Activated CD4-positive, CD25-positive, alpha-beta regulatory T cell treated with anti-CD3 and anti-CD28 coated beads, Interleukin-2, amount 50 U/mL, for 16 hours (primary cell): ENCODE results near the gene ZNF23.

Experiments
- DNase-seq: peaks from one replicate; pipeline ENCODE4 v3.0.0-alpha.2; 2020; ENCODE audit warnings: low read depth, low spot score

Gene ZNF23

DNA sequence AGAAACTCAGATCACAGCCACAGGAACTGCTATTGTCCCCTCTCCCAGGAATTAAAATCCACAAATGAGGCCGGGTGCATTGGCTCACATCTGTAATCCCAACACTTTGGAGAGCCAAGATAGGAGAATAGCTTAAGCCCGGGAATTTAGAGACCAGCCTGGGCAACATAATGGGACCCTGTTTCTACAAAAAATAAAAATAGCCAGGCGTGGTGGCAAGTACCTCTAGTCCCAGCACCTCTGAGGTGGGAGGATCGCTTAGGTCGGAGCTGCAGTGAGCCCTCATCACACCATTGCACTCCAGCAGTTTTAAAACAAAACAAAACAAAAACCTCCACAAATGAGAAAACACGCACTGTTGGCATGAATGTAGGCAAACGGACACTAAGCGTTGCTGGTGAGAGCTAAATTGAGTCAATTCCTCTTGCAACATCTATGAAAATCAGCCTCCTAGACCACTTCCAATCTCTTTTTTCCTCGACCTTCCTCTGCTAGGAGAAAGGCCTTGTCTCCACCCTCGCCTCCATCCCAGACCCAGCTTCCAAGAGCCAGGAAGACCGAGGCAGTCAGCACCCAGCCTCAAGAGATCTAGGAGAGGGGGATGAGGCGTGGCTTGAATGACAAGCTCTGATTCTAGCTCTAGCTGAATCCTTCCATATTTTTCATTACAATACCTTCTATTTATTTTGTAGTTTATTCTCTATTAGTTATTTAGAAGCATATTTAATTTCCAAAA lies 35.0 kb downstream of the ZNF23 start:
- DNase-seq: no peak

DNA sequence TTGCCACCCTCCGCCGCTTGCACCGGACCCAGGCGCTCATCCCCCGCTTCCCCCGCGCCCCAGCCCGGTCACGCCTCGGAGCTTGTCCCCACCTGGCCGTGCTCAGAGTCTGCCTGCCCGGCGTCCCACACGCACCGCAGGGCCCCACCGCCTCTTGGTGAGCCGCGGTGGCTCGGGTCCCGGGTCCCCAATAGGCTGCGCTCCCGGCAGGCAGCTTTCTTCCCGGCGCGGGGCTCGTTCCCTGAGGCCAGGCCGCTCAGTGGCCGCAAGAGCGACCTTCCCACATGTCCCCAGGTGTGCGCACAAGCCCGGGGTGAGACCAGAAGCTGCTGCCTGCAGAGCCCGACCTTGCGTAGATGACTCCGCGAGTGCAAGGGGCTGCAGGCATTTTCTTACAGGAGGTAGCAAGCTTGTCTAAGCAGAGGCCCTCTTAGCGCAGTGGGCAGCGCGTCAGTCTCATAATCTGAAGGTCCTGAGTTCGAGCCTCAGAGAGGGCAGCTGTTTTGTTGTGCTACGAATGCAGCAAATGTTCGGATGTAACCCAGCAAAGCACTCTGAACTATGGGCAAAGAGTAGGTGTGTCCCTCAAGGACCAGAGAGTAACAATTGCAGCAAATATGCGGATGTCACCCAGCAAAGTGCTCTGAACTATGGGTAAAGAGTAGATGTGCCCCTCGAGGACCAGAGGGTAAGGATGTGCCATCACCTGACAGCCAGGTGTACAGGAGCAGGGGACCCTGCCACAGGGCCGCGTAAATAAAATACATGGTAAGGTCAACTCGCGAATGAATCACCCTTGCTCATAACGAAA lies 35.8 kb downstream of the ZNF23 start:
- no peak for DNase-seq

- no peak for DNase-seq
Observed at GRCh38 chr16:71425746-71426068, 36.3 kb downstream of the ZNF23 start.

DNA sequence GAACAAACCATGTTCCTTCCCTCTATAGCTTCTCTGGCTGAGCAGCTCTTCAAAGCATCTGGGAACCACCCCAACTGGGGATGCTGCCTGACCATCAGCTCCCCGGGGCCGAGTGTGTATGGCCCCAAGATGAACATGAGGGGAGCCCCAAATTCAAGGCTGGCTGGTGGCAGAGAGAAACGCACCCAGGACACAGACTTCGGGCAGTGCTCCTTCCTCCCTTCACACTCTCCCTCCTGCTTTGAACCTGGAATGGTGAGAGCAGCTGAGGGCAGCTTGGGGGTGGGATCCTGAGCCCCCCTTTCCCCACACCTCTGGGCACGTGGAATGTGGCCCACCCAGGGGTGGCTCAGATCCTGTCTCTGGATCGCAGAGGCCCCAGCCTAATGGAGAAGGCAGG lies 37.4 kb downstream of the ZNF23 start:
- DNase-seq: no peak

DNA sequence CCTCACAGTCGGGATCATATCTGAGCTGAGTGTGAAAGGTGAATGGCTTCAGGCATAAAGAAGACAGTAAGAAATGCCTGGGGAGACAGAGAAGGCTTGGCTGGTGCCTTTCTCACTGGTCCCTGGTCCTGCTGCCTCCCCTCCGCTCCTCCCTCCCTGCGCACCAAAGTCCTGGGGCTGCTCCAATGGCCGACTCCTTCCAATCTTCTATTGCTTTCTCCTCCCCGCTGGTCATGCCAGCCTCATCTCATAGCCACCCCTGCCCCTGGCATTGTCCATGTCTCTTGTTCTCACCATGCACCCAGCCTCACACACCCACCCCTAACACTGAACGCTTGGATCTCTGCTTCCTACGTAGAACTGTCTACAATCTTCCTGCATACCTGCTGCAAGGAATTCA lies 38.2 kb downstream of the ZNF23 start:
- no peak for DNase-seq

DNA sequence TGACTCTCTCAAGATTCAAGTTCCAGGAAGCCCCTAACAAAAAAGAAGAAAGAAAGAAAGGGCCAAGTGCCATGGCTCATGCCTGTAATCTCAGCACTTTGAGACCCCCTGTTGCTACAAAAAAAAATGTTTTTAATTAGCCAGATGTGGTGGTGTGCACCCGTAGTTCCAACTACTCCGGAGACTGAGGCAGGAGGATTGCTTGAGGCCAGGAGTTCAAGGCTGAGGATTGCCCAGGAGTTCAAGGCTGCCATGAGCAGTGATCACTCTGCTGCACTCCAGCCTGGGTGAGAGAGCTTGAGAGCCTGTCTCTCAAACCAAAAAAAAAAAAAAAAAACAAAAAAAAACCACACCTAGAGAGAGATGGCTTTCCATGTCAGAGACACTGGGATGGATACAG lies 39.0 kb downstream of the ZNF23 start:
- DNase-seq: no peak

- DNase-seq: no peak
Observed at GRCh38 chr16:71421911-71422310, 40.1 kb downstream of the ZNF23 start.

DNA sequence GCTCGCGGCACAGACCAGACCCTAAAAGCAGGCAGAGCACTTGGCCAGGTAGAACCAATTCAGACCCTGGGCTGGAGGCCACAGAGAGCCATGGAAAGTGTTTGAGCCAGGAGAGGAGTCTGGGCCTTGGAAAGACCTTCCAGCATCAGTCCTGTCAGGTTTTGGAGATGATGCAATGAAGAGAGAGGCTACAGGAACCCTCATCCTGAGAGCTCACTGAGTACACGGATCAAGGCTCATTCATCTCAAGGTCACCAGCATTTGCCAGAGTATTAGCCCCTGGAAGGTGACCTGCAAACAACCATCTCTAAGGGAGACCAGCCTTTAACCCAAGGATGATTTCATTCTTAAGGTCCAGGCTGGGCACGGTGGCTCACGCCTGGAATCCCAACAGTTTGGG lies 48.0 kb downstream of the ZNF23 start:
- no peak for DNase-seq

- DNase-seq: no peak
Observed at GRCh38 chr16:71413341-71413740, 48.7 kb downstream of the ZNF23 start.

DNA sequence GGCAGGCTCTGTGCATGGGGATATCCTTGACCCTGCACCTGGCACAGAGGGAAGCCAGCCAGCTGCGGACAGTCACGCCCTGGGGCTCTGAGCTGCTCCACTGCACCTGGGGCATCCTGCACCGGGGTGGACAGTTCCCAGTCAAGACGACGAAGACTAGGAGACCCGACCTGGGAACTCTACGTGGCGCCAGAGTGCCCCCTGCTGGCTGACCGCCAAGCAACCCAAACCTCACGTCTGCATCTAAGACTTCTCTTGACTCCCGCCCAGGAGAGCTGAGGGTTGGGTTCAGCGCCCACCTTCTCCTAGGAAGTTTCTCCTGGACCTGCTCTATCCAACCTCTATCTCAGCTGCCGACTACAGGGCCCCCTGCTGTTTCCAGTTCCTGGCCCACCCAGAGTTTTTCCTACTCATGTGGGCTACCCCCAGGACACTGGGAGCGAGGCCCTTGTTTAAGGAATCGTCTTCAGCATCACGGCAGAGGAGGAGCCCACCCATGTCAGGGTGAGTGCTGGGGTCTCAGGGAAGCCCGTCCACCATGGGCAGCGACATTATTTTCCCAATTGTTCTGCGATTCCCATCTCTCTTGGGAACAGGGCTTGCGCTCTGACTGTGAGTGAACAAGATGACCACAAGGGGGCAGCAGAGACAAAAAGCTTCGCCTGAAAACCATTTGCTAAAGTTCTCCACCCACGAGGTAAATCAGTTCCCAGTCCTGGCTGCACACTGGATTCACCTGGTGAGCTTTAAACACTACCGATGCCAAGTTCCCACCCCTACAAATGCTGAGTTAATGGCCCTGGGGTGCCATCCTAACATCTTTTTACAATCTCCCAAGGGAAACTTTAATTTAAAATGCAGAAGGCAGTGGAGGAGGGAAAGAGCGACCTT lies 49.5 kb downstream of the ZNF23 start:
- peak; percentile 45 for DNase-seq

- DNase-seq: no peak
Observed at GRCh38 chr16:71410146-71410545, 51.9 kb downstream of the ZNF23 start.

DNA sequence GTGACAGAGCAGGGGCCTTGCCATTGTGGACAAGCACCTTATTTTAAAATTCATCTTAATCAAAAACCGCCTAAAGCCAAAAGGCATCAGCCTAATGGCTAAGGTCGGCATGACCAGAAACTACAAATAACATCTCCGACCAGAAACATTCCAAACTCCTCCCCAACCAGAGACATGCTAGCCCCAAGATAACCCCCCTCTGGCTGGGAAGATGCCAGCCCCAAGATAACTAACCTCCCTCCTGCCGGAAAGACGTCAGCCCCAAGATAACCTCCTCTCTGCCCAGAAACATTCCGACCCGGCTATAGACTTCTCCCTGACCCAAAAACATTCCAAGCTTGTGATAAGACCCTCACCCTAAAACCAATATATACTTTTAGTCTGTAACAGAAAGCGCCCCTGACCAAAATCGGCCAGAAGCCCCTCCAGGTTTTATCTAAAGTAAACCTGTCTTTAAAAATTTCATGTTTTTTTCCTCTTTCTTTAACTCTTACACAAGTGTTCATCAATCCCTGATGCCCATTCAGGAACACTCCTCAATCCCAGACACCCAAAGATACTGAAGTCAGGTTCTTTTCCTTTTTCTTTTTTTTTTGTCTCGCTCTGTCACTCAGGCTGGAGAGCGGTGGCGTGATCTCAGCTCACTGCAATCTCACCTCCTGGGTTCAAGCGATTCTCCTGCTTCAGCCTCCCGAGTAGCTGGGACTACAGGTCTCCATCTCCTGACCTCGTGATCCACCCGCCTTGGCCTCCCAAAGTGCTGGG lies 52.9 kb downstream of the ZNF23 start:
- DNase-seq: no peak

DNA sequence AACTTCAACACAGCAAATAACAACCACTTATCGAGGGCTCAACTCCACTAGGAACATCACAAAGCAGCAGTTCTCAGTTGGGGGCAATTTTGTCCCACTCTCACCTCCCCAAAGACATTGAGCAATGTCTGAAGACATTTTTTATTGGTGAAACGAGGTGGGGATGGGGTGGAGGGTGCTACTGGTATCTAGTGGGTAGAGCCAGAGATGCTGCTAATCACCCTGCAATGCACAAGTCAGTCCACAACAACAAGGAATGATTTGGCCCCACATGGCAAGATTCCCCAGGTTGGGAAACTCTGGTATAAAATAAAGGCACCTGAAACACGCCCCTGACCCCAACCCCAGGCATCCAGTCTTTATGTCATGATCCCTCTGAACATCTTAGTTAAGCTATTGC lies 53.5 kb downstream of the ZNF23 start:
- DNase-seq: no peak

GRCh38 chr16:71407731-71408130 lies 54.3 kb downstream of the ZNF23 start:
- DNase-seq: no peak

DNA sequence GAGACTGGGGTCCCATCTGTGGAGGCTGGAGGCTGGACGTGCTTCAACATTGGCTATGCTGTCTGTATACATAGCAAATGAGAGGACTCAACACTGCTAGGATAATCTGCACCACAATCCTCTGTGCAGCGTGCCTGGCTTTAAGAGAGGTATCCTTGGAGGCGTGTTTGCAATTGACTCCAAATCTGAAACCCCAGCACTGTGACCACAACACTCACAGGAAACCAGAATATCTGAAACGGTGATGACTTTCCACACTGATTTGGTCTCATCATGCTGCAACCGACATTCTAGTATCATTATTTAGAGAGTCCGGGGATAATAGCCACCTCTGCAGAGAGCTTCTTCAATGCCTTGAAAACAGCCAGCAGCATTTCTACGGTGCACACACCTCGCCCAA lies 55.3 kb downstream of the ZNF23 start:
- no peak for DNase-seq

- DNase-seq: no peak
Observed at GRCh38 chr16:71406316-71406715, 55.7 kb downstream of the ZNF23 start.

DNA sequence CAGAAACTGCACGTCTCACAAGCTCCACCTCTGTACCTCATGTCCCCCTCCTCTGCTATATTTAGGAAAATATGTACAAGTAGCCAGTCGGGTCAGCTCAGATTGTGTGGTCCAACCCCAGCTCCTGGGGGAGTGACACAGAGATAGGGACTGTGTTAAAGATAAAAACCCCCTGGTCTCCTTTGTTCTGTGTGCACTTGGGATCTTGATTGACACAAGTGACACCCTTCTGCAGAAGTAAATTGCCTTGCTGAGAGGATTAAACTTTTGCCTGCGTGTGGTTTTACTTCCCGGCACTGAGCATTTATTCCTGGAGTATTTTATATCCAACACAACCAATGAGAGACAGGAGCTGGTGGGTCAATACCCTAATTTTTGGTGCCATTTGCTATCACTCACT lies 57.7 kb downstream of the ZNF23 start:
- DNase-seq: no peak

- no peak for DNase-seq
Observed at GRCh38 chr16:71402674-71403073, 59.4 kb downstream of the ZNF23 start.

GRCh38 chr16:71402007-71402406 lies 60.0 kb downstream of the ZNF23 start:
- DNase-seq: no peak

GRCh38 chr16:71399801-71400563 lies 62.1 kb downstream of the ZNF23 start:
- DNase-seq: no peak
